HFFc6 (cell line): ENCODE data around the gene LRG1. TPM values are rescaled to one million over a fixed set of nuclear protein-coding genes. Genes with fewer than 3 reads are reported as not detected.

ENCODE experiments used
- DNase-seq: peaks from one replicate; pipeline ENCODE4 v3.0.0-alpha.2; 2018
- H3K27ac Mint-ChIP-seq: 2 replicates; pipeline ENCODE4 v1.8.0; 2020; ENCODE audit warnings: mild to moderate bottlenecking, mixed read lengths
- H3K27me3 Mint-ChIP-seq: 2 replicates; pipeline ENCODE4 v1.8.0; 2021; ENCODE audit warnings: mild to moderate bottlenecking, moderate library complexity, mixed read lengths; ENCODE audit not compliant: insufficient read depth
- H3K36me3 Mint-ChIP-seq: 2 replicates; pipeline ENCODE4 v1.8.0; 2021; ENCODE audit warnings: low read depth, mixed read lengths
- H3K4me1 Mint-ChIP-seq: 2 replicates; pipeline ENCODE4 v1.8.0; 2020; ENCODE audit warnings: low read depth, mixed read lengths
- H3K4me3 Mint-ChIP-seq: 2 replicates; pipeline ENCODE4 v1.8.0; 2020; ENCODE audit warnings: mild to moderate bottlenecking, moderate library complexity, mixed read lengths
- H3K9me3 Mint-ChIP-seq: 2 replicates; pipeline ENCODE4 v1.8.0; 2020; ENCODE audit warnings: mild to moderate bottlenecking, mixed read lengths
- total RNA-seq, 6 experiments: library from RNA; stranded (reverse); fragmentation: NEBNext Ultra II Directional; extraction: Animal tissue kit (Norgen Biotek cat#: 25700); gene quantifications; 2 replicates in 1 of 6; 3 replicates in 5 of 6; pipeline ENCODE4 v1.2.3, GENCODE V29; 2021
- TF ChIP-seq, protein P1 (sequence below): fragments of 200-600 bp; sonication (generic); IDR thresholded peaks from 2 replicates; pipeline ENCODE4 v1.5.0; 2021; ENCODE audit warnings: antibody characterized with exemption, mild to moderate bottlenecking

LRG1 gene
- total RNA-seq, 6 experiments from 2014 or later = not detected

GRCh38 chr19:4581666-4582553 lies 42.1 kb upstream of the LRG1 start:
- peaks cover 20% of the 10 kb centered on the region for H3K27me3 Mint-ChIP-seq
- H3K36me3 Mint-ChIP-seq = no peaks in the 10 kb centered on the region
- no peak overlapping the region for H3K27ac Mint-ChIP-seq
- TF ChIP-seq, protein P1, sequence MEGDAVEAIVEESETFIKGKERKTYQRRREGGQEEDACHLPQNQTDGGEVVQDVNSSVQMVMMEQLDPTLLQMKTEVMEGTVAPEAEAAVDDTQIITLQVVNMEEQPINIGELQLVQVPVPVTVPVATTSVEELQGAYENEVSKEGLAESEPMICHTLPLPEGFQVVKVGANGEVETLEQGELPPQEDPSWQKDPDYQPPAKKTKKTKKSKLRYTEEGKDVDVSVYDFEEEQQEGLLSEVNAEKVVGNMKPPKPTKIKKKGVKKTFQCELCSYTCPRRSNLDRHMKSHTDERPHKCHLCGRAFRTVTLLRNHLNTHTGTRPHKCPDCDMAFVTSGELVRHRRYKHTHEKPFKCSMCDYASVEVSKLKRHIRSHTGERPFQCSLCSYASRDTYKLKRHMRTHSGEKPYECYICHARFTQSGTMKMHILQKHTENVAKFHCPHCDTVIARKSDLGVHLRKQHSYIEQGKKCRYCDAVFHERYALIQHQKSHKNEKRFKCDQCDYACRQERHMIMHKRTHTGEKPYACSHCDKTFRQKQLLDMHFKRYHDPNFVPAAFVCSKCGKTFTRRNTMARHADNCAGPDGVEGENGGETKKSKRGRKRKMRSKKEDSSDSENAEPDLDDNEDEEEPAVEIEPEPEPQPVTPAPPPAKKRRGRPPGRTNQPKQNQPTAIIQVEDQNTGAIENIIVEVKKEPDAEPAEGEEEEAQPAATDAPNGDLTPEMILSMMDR = no peak
- H3K4me1 Mint-ChIP-seq = peaks cover 6% of the 10 kb centered on the region; the same call in 1 of the 2 replicates
- no peaks in the 10 kb centered on the region for H3K9me3 Mint-ChIP-seq
- no peak for DNase-seq
- H3K4me3 Mint-ChIP-seq = peak overlapping the region; percentile 46; the same call in 1 of the 2 replicates

DNA sequence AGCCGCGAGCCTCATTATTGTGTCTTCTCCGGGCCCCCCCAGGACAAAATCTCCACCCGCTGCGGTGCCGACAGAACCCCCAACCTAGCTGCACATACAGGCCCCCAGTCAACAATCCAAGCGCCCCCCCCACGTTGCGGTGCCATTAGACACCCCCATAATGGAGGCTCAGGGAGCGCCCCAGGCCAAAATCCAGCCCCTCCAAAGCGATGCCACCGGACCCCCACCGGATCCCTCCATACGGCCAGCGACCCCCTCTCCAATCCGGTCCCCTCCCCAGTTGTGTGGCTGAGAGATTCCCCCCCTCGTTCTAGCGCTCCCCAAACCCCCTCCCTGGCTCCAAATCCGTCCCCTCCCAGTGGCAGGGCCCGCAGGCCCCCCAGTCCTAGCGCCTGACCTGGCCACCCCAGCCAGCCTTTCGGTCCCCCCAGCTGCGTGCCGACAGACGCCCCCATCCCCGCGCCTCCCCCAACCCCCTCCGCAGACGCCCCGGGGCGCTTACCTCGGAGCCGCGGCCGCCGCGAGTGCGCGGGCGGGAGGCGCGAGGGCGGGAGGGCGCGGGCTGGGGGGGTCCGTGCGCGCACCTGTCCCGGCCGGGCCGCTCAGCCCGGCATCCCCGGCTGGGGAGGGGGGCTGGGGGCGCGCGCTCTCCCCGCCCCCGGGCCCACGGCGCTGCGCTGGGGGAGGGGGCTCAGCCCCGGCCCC lies 41.3 kb upstream of the LRG1 start:
- Mint-ChIP-seq H3K27ac (no peak overlapping the region), H3K4me1 (peaks cover 11% of the 10 kb centered on the region), H3K27me3 (peaks cover 20% of the 10 kb centered on the region), H3K36me3 (no peaks in the 10 kb centered on the region), H3K4me3 (peak overlapping the region; percentile 58; the same call in 1 of the 2 replicates), H3K9me3 (no peaks in the 10 kb centered on the region)
- no peak for DNase-seq
- TF ChIP-seq, protein P1 = no peak

- no peaks in the 10 kb centered on the region for H3K9me3 Mint-ChIP-seq
- H3K36me3 Mint-ChIP-seq = no peaks in the 10 kb centered on the region
- H3K27ac Mint-ChIP-seq = no peak overlapping the region
- TF ChIP-seq, protein P1 = peak; percentile 45
- peaks cover 20% of the 10 kb centered on the region for H3K4me1 Mint-ChIP-seq
- DNase-seq = no peak
- no peak overlapping the region for H3K4me3 Mint-ChIP-seq
- peaks cover 20% of the 10 kb centered on the region for H3K27me3 Mint-ChIP-seq
These were observed 40.4 kb upstream of the LRG1 start for GRCh38 chr19:4580021-4580901.

DNA sequence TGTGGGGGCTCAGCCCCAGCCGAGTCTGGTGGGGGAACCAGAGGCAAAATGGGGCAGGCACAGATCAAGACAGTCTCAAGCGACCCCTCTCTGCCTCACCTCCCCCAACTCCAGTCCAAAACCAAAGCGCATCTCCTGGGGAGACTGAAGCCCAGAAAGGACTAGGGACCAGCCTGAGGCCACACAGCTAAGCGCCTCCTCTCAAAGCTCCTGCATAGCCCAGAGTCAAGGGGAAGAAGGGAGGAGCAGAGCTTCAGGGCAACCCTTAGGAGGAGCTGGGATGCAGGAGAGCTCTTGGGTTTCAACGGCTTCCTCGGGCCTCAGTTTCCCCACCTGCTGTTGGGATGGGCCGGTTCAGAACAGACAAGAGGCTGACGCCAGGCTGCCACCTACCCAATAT lies 39.6 kb upstream of the LRG1 start:
- no peak overlapping the region for H3K27ac Mint-ChIP-seq
- TF ChIP-seq, protein P1 = no peak
- no peak for DNase-seq
- peaks cover 25% of the 10 kb centered on the region for H3K4me1 Mint-ChIP-seq
- H3K36me3 Mint-ChIP-seq = no peaks in the 10 kb centered on the region
- no peak overlapping the region for H3K4me3 Mint-ChIP-seq
- peaks cover 20% of the 10 kb centered on the region for H3K27me3 Mint-ChIP-seq
- no peaks in the 10 kb centered on the region for H3K9me3 Mint-ChIP-seq

DNA sequence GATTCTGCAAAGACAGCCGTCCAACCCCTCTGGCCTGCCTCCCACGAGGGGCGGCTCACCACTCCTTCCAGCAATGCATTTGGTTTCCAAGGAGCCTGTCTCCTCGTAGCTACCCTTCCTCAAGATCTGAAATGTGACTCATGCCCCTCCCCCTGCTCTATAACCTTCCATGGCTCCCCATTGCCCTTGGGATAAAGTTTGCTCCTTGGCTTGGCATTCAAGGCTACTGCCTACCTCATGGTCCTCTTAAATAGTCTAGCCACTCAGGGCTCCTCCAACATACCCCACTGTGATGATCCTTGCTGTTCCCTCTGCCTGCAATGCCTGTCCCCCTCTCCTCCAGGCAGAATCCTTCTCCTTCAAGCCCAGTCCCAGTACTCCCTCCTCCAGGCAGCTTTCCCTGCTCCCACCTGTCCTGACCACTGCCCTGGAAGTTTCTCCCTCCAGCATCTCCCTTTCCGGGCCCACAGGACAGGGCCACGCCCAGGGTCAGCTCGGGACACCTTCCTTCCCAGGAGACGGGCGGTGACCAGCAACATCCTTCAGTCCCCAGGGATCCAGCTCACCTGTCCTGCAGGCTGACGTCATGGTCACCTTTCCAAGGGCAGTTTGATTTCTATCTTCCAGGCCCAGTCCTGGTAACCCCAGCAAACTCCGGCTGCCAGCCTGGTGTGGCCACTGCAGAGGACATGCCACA lies 38.9 kb upstream of the LRG1 start:
- H3K27ac Mint-ChIP-seq = no peak overlapping the region
- H3K27me3 Mint-ChIP-seq = peaks cover 20% of the 10 kb centered on the region
- H3K9me3 Mint-ChIP-seq = no peaks in the 10 kb centered on the region
- H3K4me1 Mint-ChIP-seq = peaks cover 25% of the 10 kb centered on the region
- TF ChIP-seq, protein P1 = no peak
- H3K4me3 Mint-ChIP-seq = no peak overlapping the region
- H3K36me3 Mint-ChIP-seq = no peaks in the 10 kb centered on the region
- no peak for DNase-seq
